Tongue (tissue), 2 donors: ENCODE measurements around the gene GPC5. TPM values are rescaled to one million over a fixed set of nuclear protein-coding genes. Genes with fewer than 3 reads are reported as not detected.
A peak's percentile ranks its signal among the peaks of the same experiment; 100 is the strongest.
"Not testable (repeated sequence)": the region's sequence is repeated elsewhere in the genome, so short reads cannot be mapped to it uniquely, and the experiment has no call there.

ENCODE experiments used
- DNase-seq: peaks from one replicate; pipeline ENCODE4 v3.0.0-alpha.2; 2015
- total RNA-seq: library from RNA; depleted of rRNA; stranded (reverse); fragments of >200 nt; gene quantifications from one replicate; pipeline ENCODE4 v1.2.3, GENCODE V29; 2014

Gene GPC5
- total RNA-seq, 1 donor from 2014 or later = 5.4 TPM

- DNase-seq = no peak
Observed at GRCh38 chr13:92179223-92179622, 780.8 kb downstream of the GPC5 start.

- DNase-seq = peak; percentile 74
Observed at GRCh38 chr13:92187378-92187989, 789.1 kb downstream of the GPC5 start.

DNA sequence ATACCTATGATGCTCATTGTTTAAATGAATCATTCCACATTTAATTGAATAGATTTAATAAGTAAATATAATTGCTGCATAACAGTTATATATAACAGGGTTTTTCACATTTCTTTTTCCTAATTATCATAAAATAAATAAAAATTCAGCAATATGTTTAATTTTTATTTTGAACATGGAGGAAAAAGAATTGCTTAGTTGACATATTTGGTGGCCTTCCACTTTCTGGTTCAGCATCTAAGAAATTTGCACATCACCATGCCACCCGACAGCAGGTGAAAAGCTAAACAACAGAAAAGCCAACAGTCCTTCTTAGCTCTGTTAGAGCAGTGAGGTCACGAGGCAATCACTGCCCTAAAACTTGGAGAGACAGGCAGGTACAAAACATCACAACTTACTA lies 790.2 kb downstream of the GPC5 start:
- DNase-seq = no peak

GRCh38 chr13:92196591-92197256 lies 798.3 kb downstream of the GPC5 start:
- peak; percentile 32 for DNase-seq

GRCh38 chr13:92197669-92198068 lies 799.2 kb downstream of the GPC5 start:
- no peak for DNase-seq

GRCh38 chr13:92218615-92219014 lies 820.2 kb downstream of the GPC5 start:
- DNase-seq = no peak

- DNase-seq = no peak
Observed at GRCh38 chr13:92221916-92222315, 823.5 kb downstream of the GPC5 start.

- DNase-seq = peak; percentile 3
Observed at GRCh38 chr13:92224052-92224821, 825.8 kb downstream of the GPC5 start.

- DNase-seq = no peak
Observed at GRCh38 chr13:92224825-92225224, 826.4 kb downstream of the GPC5 start.

DNA sequence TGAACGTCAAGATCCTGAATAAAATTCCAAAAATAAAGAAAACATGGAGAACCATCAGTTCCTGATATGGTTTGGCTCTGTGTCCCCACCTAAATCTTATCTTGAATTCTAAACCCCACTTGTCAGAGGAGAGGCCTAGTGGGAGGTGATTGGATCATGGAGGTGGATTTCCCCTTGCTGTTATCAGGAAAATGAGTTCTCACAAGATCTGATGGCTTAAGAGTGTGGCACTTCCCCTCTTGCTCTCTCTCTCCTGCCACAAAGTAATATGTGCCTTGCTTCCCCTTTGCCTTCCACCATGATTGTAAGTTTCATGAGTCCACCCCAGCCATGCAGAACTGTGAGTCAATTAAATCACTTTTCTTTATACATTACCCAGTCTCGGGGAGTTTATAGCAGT lies 827.4 kb downstream of the GPC5 start:
- no peak for DNase-seq

DNA sequence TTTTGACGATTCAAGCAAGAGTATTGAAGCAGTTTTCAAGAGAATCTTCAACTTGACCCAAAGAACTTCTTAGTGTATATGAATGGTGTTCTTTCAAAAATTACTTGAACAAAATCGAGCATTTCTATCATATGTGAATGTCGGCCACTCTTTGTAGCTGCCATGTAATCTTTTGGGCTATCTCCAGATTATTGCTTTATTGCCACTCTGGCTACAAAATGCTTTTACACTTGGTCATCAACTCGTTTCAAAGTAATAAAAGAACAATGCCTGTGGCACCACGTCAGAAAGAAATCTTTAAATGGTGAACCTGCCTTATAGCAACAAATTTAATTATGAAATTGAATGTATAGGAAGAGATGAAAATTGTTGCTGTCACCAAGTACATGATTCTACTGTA lies 834.5 kb downstream of the GPC5 start:
- no peak for DNase-seq

DNA sequence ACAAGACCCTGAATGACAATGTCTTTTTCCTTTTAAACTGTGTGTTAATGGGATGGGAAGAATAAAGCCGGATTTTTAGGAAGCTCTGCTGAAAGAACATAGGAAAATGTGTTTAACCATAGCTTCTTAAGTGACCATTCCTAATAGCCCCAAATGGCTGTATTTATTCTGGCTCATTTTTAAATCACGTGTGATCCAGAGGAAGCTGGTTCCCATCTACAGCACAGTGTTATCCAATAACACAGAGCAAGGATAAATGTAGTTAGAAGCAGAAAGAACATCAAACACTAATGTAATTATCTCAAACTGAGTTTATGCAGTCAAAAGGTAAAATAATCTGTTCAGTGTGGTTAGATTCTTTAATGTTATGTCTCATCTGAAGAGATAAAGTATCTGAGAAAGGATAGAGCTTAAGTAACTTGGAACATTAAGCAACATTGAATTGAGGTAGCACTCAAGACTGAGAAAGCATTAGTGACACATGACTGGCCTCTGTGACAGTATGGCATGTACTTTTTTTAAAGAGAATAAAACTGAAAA lies 853.3 kb downstream of the GPC5 start:
- DNase-seq = no peak

DNA sequence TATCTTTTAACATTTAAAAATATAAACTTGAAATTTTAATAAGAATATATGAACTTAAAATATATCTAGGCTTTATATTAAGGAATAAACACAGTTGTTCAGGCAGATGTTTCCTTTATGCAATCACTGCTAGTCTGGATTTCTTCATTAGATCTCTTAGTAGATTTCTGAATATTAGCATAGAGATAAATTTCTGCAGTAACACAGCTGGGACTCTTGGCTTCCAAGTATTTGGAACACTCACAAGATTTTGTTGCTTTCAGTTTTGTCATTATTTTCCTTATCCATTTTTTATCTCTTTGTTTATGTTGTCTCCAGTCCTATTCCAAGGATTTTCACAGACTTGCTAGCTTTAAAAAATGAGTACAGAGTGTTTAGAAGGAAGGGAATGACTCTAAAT lies 857.1 kb downstream of the GPC5 start:
- no peak for DNase-seq

GRCh38 chr13:92256211-92256610 lies 857.8 kb downstream of the GPC5 start:
- DNase-seq = no peak

DNA sequence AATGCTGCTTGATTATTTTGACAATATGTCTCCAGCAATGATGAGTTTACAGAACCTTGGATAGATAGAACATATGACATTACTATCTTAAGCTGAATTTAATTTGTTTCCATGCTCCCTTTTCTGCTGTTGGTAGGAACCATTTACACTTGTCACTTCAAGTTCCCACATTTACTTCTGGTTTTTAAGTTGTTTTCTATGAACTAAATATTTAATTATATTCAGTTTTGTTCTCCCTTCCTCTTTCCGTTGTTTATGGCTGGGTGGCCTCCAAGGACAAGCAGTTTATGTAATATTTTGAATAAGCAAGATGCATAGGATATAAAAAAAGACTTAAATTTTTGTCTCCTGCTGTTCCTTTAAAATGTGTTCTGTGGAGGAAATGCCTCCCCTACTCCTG lies 860.6 kb downstream of the GPC5 start:
- no peak for DNase-seq

GRCh38 chr13:92259523-92259922 lies 861.1 kb downstream of the GPC5 start:
- no peak for DNase-seq

DNA sequence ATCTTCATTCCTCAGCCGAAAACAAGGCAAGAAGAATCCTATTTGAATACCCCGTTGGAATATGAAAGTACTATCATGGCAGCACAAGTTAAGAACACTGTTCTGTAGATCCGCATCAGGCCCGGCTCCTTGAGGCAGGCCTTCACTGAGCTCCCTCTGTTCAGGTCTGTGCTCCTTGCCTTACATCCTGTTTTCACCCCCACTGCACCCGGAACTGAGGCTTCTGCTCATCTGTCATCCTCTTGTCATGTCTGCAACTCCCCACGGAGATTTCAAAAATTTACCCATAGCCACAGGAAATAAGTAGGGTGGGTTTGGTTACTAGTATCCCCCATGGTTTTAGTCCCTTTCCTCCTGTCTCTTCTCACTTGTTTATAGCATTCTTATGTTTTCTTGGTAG lies 861.9 kb downstream of the GPC5 start:
- no peak for DNase-seq

- DNase-seq = no peak
Observed at GRCh38 chr13:92262100-92262788, 863.8 kb downstream of the GPC5 start.

DNA sequence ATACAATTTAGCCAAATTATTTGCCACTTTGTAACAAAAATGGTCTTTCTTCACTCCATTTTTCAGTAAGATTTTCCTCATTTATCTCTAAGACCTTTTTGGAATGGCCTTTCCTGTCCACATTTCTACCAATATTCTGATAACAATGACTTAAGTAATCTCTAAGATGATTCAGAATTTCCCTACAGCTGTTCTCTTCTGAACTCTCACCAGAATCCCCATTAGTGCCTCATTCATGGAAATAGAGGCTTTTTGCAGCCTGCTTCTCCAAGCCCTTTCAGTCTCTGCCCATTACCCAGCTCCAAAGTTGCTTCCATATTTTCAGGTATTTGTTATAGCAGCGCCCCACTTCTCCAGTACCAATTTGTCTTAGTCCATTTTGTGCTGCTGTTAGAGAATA lies 867.0 kb downstream of the GPC5 start:
- DNase-seq = no peak

DNA sequence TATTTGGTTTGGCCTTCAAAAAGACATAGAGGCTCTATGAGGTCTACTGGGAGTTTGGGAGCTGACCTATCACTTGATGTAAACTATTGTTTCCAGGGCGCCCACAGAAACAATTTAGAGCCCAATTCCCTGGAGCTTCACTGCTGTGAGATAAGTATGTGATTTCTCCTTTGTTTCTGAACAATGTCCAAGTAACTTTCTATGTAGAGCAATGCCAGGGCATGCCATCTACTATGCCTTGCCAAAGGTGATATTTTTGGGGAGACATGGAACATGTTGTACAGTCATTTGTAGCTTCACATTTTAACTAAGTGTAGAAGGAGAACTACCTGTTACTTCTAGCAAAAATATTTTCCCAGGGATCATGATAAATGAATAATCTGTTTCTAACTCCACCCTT lies 872.6 kb downstream of the GPC5 start:
- DNase-seq = no peak

- no peak for DNase-seq
Observed at GRCh38 chr13:92272177-92272576, 873.8 kb downstream of the GPC5 start.

DNA sequence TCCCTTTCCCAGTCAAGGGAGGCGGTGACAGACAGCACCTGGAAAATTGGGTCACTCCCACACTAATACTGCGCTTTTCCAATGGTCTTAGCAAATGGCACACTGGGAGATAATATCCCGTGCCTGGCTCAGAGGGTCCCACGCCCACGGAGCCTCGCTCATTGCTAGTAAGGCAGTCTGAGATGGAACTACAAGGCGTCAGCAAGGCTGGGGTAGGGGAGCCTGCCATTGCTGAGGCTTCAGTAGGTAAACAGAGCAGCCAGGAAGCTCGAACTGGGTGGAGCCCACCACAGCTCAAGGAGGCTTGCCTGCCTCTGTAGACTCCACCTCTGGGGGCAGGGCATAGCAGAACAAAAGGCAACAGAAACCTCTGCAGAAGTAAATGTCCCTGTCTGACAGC lies 882.6 kb downstream of the GPC5 start:
- not testable (repeated sequence) for DNase-seq
